ENCODE measurements around the gene ANKH. TPM values are rescaled to one million over a fixed set of nuclear protein-coding genes. Genes with fewer than 3 reads are reported as not detected.

The ANKH gene
- polyA plus RNA-seq, 1 donor from 2014 or later = 9.9 TPM

GRCh38 chr5:14696057-14696456 lies 175.5 kb downstream of the ANKH start:
- no peak overlapping the region for H3K4me2 ChIP-seq (ENCODE audit: low read length)
- no peak for TF ChIP-seq CTCF (IDR thresholded peaks at IDR 0.05; ENCODE audit: poor library complexity, severe bottlenecking)
- no peak for TF ChIP-seq SMC3 (conservative IDR thresholded peaks at IDR 0.05; ENCODE audit: poor library complexity)
- TF ChIP-seq EP300 (conservative IDR thresholded peaks at IDR 0.05; ENCODE audit: poor library complexity, severe bottlenecking) = no peak
- no peak for TF ChIP-seq TAF1 (IDR thresholded peaks at IDR 0.05; ENCODE audit: low read depth)
- TF ChIP-seq MXI1 (conservative IDR thresholded peaks at IDR 0.05; ENCODE audit: poor library complexity, severe bottlenecking) = no peak
- no peak for TF ChIP-seq POLR2AphosphoS5 (IDR thresholded peaks at IDR 0.05)
- TF ChIP-seq RAD21 (conservative IDR thresholded peaks at IDR 0.05) = no peak

GRCh38 chr5:14695152-14695551 lies 176.4 kb downstream of the ANKH start:
- H2AFZ ChIP-seq (ENCODE audit: low read depth, low read length) = no peak overlapping the region
- no peak for TF ChIP-seq TAF1 (IDR thresholded peaks at IDR 0.05; ENCODE audit: low read depth)
- no peak for TF ChIP-seq RAD21 (conservative IDR thresholded peaks at IDR 0.05)
- TF ChIP-seq EZH2 (IDR thresholded peaks at IDR 0.05; ENCODE audit: borderline replicate concordance, insufficient read depth, low read length, poor library complexity, severe bottlenecking) = no peak
- no peak for TF ChIP-seq MXI1 (conservative IDR thresholded peaks at IDR 0.05; ENCODE audit: poor library complexity, severe bottlenecking)
- TF ChIP-seq EP300 (conservative IDR thresholded peaks at IDR 0.05; ENCODE audit: poor library complexity, severe bottlenecking) = no peak
- no peak for TF ChIP-seq CTCF (IDR thresholded peaks at IDR 0.05; ENCODE audit: poor library complexity, severe bottlenecking)
- no peak for TF ChIP-seq REST (IDR thresholded peaks at IDR 0.05; ENCODE audit: borderline replicate concordance)
- TF ChIP-seq SMC3 (conservative IDR thresholded peaks at IDR 0.05; ENCODE audit: poor library complexity) = no peak
- TF ChIP-seq POLR2AphosphoS5 (IDR thresholded peaks at IDR 0.05) = no peak
- no peaks in the 10 kb centered on the region for H3F3A ChIP-seq (ENCODE audit: insufficient read depth, low read length, poor library complexity, severe bottlenecking)
- H3K9ac ChIP-seq (ENCODE audit: low read length) = no peak overlapping the region
- no peak overlapping the region for H3K4me3 ChIP-seq (ENCODE audit: low read length)
- no peaks in the 10 kb centered on the region for H3K9me2 ChIP-seq (ENCODE audit: insufficient read depth, low read length)
- H3K36me3 ChIP-seq (ENCODE audit: insufficient read depth, low read length) = peaks cover 17% of the 10 kb centered on the region
- no peaks in the 10 kb centered on the region for H3K9me3 ChIP-seq (ENCODE audit: low read length)
- no peaks in the 10 kb centered on the region for H4K20me1 ChIP-seq (ENCODE audit: insufficient read depth)
- no peak overlapping the region for H3K4me2 ChIP-seq (ENCODE audit: low read length)
- H3K27ac ChIP-seq (ENCODE audit: low read length) = no peak overlapping the region
- H3K27me3 ChIP-seq (ENCODE audit: insufficient read depth, low read depth, low read length) = no peaks in the 10 kb centered on the region
- no peaks in the 10 kb centered on the region for H3K79me2 ChIP-seq (replicated peaks; ENCODE audit: insufficient read depth, low read length)

More at GRCh38 chr5:14696057-14696456, 175.5 kb downstream of the ANKH start:
- no peak overlapping the region for H3K27ac ChIP-seq (ENCODE audit: low read length)
- no peak overlapping the region for H3K9ac ChIP-seq (ENCODE audit: low read length)
- no peaks in the 10 kb centered on the region for H3K27me3 ChIP-seq (ENCODE audit: insufficient read depth, low read depth, low read length)
- H3K36me3 ChIP-seq (ENCODE audit: insufficient read depth, low read length) = peaks cover 10% of the 10 kb centered on the region
- H3K9me2 ChIP-seq (ENCODE audit: insufficient read depth, low read length) = no peaks in the 10 kb centered on the region
- no peak overlapping the region for H3K4me3 ChIP-seq (ENCODE audit: low read length)
- H4K20me1 ChIP-seq (ENCODE audit: insufficient read depth) = no peaks in the 10 kb centered on the region
- H2AFZ ChIP-seq (ENCODE audit: low read depth, low read length) = no peak overlapping the region
- H3F3A ChIP-seq (ENCODE audit: insufficient read depth, low read length, poor library complexity, severe bottlenecking) = no peaks in the 10 kb centered on the region
- no peaks in the 10 kb centered on the region for H3K9me3 ChIP-seq (ENCODE audit: low read length)
- no peaks in the 10 kb centered on the region for H3K79me2 ChIP-seq (replicated peaks; ENCODE audit: insufficient read depth, low read length)

Measured in neural cell (in vitro differentiated cells).